Left cardiac atrium (tissue), 4 donors: ENCODE results near the gene ATP9B. TPM values are rescaled to one million over a fixed set of nuclear protein-coding genes. Genes with fewer than 3 reads are reported as not detected.

ENCODE experiments used
- ATAC-seq, 2 donors: fragments of 200-7000 bp; cut with Tn5 transposase; one replicate each; pipeline ENCODE4 v1.9.1; 2020; ENCODE audit warnings: mild to moderate bottlenecking in 2 of 2, moderate library complexity in 2 of 2
- DNase-seq: peaks from one replicate; pipeline ENCODE4 v3.0.0-alpha.2; 2020
- intact Hi-C, 2 donors: fragments of 100-400 bp; cut with DNase I; formaldehyde crosslinking; loops; one replicate each; pipeline versions ENCODE4 v1.14.1 to v1.15.1; 2022 to 2023
- total RNA-seq, 2 donors: library from RNA; stranded (reverse); fragmentation: NEBNext Ultra II Directional; extraction: Animal tissue kit (Norgen Biotek cat#: 25700); gene quantifications; one replicate each; pipeline ENCODE4 v1.2.1, GENCODE V29; 2021
- donor health status: DM: no; HTN: yes; CAD: no.
- donor health status: DM: no; HTN: yes; CAD: no; lungs with severe emphysema.
- donor health status: DM: yes; HTN: yes; CAD: no.
- donor health status: Dilated cardiomyopathy.

The ATP9B gene
- total RNA-seq, 2 donors from 2014 or later = 13.5 to 19.4 TPM

GRCh38 chr18:79394534-79395307, 325.5 kb downstream of the ATP9B start:
- intact Hi-C loops = loop anchor here (5.0 kb wide), 2 partner anchors 113 to 133 kb away; no protein-coding TSS in a partner anchor
- DNase-seq (peak; percentile 56), ATAC-seq (peak; percentile 6 to 29)

GRCh38 chr18:79395308-79395640, 326.1 kb downstream of the ATP9B start:
- no peak for ATAC-seq
- DNase-seq = no peak
- intact Hi-C loops = loop anchor here in 1 of 2 donors (5.0 kb wide), 1 partner anchor 132 kb away; no protein-coding TSS in a partner anchor

- ATAC-seq = peak; percentile 21 to 53
- intact Hi-C loops = loop anchor here in 1 of 2 donors (5.0 kb wide), 1 partner anchor 131 kb away; no protein-coding TSS in a partner anchor
- peak; percentile 91 for DNase-seq
Observed at GRCh38 chr18:79395761-79396404, 326.7 kb downstream of the ATP9B start, which contains the start of gene NFATC1. TSS of gene NFATC1 (plus strand) at chr18:79395930. CDS start at chr18:79396225, 295 bp downstream.

GRCh38 chr18:79396431-79397246, 327.4 kb downstream of the ATP9B start:
- ATAC-seq = peak; percentile 3 to 17
- intact Hi-C loops = loop anchor here in 1 of 2 donors (5.0 kb wide), 1 partner anchor 131 kb away; no protein-coding TSS in a partner anchor

DNA sequence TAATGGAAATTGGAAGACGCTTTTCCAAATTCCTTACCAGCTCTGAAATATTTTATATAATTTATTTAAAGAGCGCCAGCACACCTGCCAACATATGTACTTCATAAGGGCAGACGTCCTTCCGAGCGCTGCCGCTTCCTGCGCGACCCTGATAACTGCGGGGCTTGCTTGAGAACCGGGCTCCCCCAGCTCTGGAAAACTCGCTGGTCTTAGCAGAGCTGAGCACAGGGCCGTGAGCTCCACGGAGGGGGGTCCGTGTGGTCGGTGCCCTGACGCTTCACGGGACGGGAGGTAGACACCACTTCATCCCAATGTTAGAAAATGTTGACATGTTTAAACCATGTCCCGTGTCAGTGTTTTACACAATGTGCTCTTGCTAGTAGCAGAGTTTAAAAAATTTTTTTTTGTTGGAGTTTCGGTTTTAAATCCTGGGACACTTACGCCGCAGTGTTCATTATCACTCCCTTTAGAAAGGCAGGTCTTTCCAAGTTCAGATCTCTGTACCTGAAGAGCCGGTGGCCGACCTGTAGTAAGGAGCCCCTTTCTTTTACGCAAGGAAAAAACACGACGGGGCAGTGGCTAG, 328.1 kb downstream of the ATP9B start:
- DNase-seq = no peak
- intact Hi-C loops = loop anchor here in 1 of 2 donors (5.0 kb wide), 1 partner anchor 130 kb away; no protein-coding TSS in a partner anchor
- no peak for ATAC-seq

More at GRCh38 chr18:79396431-79397246, 327.4 kb downstream of the ATP9B start:
- DNase-seq = peak; percentile 77

DNA sequence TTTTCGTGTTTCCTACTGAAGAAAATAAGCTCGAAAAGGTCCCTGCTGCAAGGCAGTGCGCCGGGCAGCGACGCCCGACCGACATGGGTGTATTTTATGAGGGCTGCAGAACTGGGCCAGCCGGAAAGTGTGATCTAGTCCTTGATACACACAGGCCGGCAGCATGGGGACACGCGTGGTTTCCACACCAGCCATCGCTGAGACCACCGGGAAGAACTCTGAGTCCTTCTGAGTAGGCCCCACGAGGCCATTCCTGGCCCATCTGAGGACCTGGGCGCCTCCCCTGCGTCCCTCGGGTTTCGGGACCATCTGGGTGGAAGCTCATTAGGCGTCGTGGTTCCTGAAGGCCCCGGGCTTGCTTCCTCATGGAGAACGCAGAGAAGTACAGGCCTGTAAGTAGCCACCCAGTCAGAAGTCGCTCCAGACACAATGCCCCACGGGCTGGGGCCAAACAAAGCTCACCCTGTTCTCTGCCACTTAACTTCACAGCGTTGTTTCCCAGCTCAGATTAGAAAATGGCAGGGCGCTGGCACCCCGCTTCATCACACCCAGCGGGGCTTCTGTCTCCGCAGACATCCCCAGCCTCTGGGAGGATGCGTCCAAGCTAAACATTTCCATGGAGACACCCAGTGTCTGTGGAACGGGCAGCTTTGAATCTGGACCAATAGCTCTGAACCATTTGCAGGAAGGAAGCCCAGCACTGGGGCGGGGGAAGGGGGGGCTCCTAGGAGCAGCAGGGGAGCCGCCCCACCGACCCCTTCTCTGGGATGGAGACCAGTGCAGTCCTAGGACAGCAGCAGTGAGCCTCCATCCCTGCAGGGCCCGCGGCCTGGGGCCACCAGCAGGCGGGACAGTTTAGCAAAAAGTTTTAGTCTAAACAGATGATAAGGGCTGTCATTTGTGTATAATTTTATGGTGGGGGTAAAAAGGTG, 328.9 kb downstream of the ATP9B start:
- DNase-seq (no peak), ATAC-seq (no peak)
- intact Hi-C loops = loop anchor here in 1 of 2 donors (5.0 kb wide), 1 partner anchor 129 kb away; no protein-coding TSS in a partner anchor

DNA sequence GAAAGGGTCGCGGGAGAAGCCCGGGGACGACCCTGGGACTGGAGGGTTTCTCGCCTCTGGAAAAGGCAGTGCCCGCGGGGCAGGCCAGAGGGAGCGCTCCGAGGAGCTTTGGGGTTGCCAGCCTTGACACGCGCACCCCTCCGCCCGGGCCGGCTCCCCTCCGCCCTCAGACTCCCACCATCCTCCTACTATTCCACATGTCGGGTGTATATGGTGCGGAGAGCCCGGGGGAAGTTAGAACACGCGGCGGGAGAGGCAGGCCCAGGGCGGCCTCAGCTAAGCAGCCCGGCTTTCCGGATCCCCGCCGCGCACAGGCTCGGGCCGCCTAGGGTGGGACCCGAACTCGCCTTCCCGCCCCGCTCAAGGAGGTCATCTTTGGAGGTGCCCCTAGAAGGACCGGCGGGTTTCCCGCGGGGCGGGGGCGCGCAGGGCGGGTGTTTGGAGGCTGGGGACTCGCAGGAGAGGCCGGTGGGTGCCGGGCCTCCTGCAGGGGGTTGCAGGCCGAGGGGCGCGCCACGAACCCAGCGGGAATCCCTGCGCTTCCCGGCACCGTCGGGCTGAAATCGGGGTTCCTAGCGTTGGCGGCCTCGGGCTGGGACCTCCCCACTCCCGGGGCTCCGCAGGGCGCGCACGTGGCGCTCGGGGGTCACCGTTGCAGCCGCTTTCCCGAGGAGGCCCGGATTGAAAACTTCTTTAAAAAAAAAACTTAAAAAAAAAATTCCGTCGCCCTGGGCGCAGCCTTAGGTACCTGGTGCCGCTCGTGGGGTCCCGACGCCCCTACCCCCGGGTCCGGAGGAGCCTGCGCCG, 330.3 kb downstream of the ATP9B start:
- ATAC-seq = peak in 1 of 2 donors; percentile 2
- DNase-seq = no peak
- intact Hi-C loops = loop anchor here (5.0 kb wide), 2 partner anchors 53 to 128 kb away; no protein-coding TSS in a partner anchor

GRCh38 chr18:79400091-79400590, 330.9 kb downstream of the ATP9B start:
- peak; percentile 82 for DNase-seq
- intact Hi-C loops = loop anchor here in 1 of 2 donors (5.0 kb wide), 1 partner anchor 52 kb away; no protein-coding TSS in a partner anchor
- ATAC-seq = peak; percentile 31 to 48

- intact Hi-C loops = loop anchor here in 1 of 2 donors (5.0 kb wide), 1 partner anchor 52 kb away; no protein-coding TSS in a partner anchor
- DNase-seq (no peak), ATAC-seq (peak in 1 of 2 donors; percentile 5)
Observed at GRCh38 chr18:79400591-79401381, 331.6 kb downstream of the ATP9B start.

DNA sequence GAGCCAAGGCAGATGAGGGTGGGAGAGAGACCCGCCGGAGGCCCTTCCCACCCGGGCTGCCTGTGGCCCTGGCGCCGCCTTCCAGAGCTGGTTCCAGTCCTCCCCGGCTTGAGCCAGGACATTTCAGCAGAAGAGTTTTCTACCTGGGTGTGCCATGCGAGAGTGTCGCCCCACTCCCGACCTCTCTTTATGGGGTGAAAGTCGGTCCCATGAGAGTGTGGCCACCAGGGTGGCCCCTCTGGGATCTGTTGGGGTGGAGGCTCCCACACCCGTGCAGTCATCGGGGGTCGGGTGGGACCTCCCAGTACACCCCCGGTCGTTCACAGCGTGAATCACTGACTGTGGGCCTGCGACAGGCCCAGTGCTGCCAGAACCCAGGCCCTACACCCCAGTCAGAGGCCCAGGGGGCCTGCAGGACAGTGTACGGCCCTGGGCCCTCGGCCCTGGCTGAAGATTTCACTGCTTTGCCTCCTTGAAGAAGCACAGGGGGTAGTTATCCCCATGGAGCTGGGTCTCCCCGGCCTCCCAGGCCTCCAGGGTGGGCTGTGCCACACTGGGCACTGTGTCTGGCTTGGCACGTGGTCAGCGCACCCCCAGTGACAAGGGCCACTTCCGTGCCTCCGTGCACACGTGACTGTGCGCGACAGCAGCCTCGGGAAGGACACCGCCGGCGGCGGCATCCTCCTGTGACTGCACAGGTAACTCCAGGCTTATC, 332.5 kb downstream of the ATP9B start:
- no peak for ATAC-seq
- peak; percentile 25 for DNase-seq
- intact Hi-C loops = loop anchor here in 1 of 2 donors (5.0 kb wide), 1 partner anchor 51 kb away; no protein-coding TSS in a partner anchor

DNA sequence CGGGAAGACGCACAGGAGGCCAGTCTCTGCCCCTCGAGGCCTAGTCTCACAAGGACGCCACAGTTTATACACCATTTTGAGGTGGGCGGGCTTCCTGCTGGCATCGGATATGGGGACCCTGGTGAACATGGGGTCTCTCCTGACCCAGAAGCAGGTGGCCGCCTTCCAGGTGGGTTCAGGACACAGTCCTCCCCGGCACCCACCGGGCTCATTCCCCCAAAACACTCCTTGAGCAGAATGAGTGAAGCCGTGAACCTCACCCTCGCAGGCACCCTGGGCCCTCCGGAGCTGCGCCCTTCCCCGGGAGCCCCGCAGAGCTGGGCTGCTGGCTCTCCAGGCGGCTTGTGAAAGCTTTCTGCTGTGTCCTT, 333.0 kb downstream of the ATP9B start:
- ATAC-seq (no peak), DNase-seq (peak; percentile 33)
- intact Hi-C loops = loop anchor here in 1 of 2 donors (5.0 kb wide), 1 partner anchor 50 kb away; no protein-coding TSS in a partner anchor

DNA sequence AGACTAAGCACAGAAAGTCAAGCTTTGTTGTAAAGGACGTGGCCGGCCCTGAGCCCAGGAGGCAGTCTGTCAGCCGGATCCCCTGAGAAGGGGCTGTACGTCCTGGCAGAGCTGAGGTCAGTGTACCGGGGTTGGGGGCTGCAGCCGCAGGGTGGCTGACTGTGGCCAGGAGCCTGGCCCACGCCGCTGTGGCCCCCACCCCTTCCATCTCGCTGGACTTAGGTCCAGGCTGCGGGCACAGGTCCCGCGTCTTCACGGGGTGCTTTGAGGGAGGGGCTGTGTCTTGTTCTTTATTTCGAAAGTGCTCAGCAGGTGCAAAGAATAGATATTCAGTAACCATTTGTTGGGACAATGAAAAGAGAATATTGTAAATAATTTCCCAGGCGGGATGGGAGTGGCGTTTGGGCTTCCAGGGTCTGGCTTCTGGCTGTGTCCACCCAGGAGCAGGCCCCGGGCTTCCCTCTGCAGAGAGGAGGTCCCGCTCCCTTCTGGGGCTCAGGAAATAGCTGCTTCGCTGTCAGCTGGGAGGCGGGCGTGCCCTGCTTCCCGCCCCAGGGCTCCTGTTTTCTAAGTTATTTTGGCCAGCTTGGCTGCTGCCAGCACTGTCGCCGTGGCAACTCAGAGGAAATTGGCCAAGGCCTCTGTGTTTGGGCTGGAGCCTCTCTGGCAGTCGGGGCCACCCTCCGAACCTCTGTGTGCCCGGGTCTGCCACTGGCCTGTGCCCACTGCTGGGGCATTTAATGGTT, 334.0 kb downstream of the ATP9B start:
- ATAC-seq = peak; percentile 68 to 69
- peak; percentile 87 for DNase-seq
- intact Hi-C loops = loop anchor here in 1 of 2 donors (5.0 kb wide), 1 partner anchor 49 kb away; no protein-coding TSS in a partner anchor

GRCh38 chr18:79403723-79404566, 334.8 kb downstream of the ATP9B start:
- ATAC-seq (no peak), DNase-seq (peak; percentile 22)
- intact Hi-C loops = loop anchor here in 1 of 2 donors (5.0 kb wide), 1 partner anchor 48 kb away; no protein-coding TSS in a partner anchor
